HepG2 (cell line): Measurements from ENCODE around the gene BIRC5. TPM values are rescaled to one million over a fixed set of nuclear protein-coding genes. Genes with fewer than 3 reads are reported as not detected.

Experiments
- DNMT1 ChIP-seq: sonication (generic); formaldehyde crosslinking; IDR thresholded peaks from 2 replicates; pipeline ENCODE4 v1.5.1; 2020; ENCODE audit warnings: mild to moderate bottlenecking, missing genetic modification reagents
- FOXA3 ChIP-seq: IDR thresholded peaks from 2 replicates; pipeline ENCODE4 v1.6.1; 2016; ENCODE audit warnings: missing genetic modification reagents, missing compliant biosample characterization
- FOXJ3 ChIP-seq: sonication (generic); formaldehyde crosslinking; IDR thresholded peaks from 2 replicates; pipeline ENCODE4 v1.4.0; 2020; ENCODE audit warnings: missing genetic modification reagents, mild to moderate bottlenecking, borderline replicate concordance
- IRF2 ChIP-seq: IDR thresholded peaks from 2 replicates; pipeline ENCODE4 v1.6.1; 2018; ENCODE audit warnings: missing genetic modification reagents, missing compliant biosample characterization
- LCORL ChIP-seq, 2 experiments: fragments of 450-650 bp in 1 of 2; sonication (generic) in 1 of 2; formaldehyde crosslinking in 1 of 2; IDR thresholded peaks; 2 replicates each; pipeline versions ENCODE4 v1.5.0 to v1.6.1; 2017 to 2020; ENCODE audit warnings: antibody characterized with exemption in 1 of 2, missing genetic modification reagents in 1 of 2
- NFYB ChIP-seq: sonication (generic); formaldehyde crosslinking; IDR thresholded peaks from 2 replicates; pipeline ENCODE4 v1.4.0; 2020; ENCODE audit warnings: missing genetic modification reagents
- PAWR ChIP-seq: sonication (generic); formaldehyde crosslinking; IDR thresholded peaks from 2 replicates; pipeline ENCODE4 v1.4.0; 2020; ENCODE audit warnings: missing genetic modification reagents, mild to moderate bottlenecking, borderline replicate concordance
- TP53 ChIP-seq: sonication (generic); formaldehyde crosslinking; conservative IDR thresholded peaks from 2 replicates; pipeline ENCODE4 v1.4.0; 2020; ENCODE audit warnings: missing genetic modification reagents
- XRCC5 ChIP-seq: fragments of 200-400 bp; formaldehyde crosslinking; optimal IDR thresholded peaks from 2 replicates; pipeline ENCODE3; 2017; ENCODE audit warnings: mild to moderate bottlenecking, low read length
- ZBTB8A ChIP-seq: sonication (generic); formaldehyde crosslinking; IDR thresholded peaks from 2 replicates; pipeline ENCODE4 v1.4.0; 2020; ENCODE audit warnings: mild to moderate bottlenecking, low read depth, missing genetic modification reagents, borderline replicate concordance
- ZKSCAN8 ChIP-seq: IDR thresholded peaks from 2 replicates; pipeline ENCODE4 v1.6.1; 2016; ENCODE audit warnings: borderline replicate concordance, missing genetic modification reagents, missing compliant biosample characterization
- ZNF12 ChIP-seq: sonication (generic); formaldehyde crosslinking; IDR thresholded peaks from 2 replicates; pipeline ENCODE4 v1.5.0; 2020; ENCODE audit warnings: missing genetic modification reagents
- ZNF225 ChIP-seq: sonication (generic); formaldehyde crosslinking; IDR thresholded peaks from 2 replicates; pipeline ENCODE4 v1.4.0; 2020; ENCODE audit warnings: mild to moderate bottlenecking, missing genetic modification reagents
- ZNF253 ChIP-seq: sonication (generic); formaldehyde crosslinking; IDR thresholded peaks from 2 replicates; pipeline ENCODE4 v1.8.0; 2022; ENCODE audit warnings: mild to moderate bottlenecking, missing genetic modification reagents, borderline replicate concordance
- ZNF34 ChIP-seq: sonication (generic); formaldehyde crosslinking; IDR thresholded peaks from 2 replicates; pipeline ENCODE4 v1.4.0; 2020; ENCODE audit warnings: mild to moderate bottlenecking, missing genetic modification reagents, borderline replicate concordance
- ZNF501 ChIP-seq: sonication (generic); formaldehyde crosslinking; IDR thresholded peaks from 2 replicates; pipeline ENCODE4 v1.5.1; 2020; ENCODE audit warnings: mild to moderate bottlenecking, moderate library complexity, missing genetic modification reagents
- ZNF746 ChIP-seq: sonication (generic); formaldehyde crosslinking; IDR thresholded peaks from 2 replicates; pipeline ENCODE4 v1.8.0; 2022; ENCODE audit warnings: mild to moderate bottlenecking, missing genetic modification reagents
- ZNF782 ChIP-seq: sonication (generic); formaldehyde crosslinking; IDR thresholded peaks from 2 replicates; pipeline ENCODE4 v1.4.0; 2020; ENCODE audit warnings: missing genetic modification reagents, mild to moderate bottlenecking, borderline replicate concordance
- ZSCAN21 ChIP-seq: sonication (generic); formaldehyde crosslinking; IDR thresholded peaks from 2 replicates; pipeline ENCODE4 v1.8.0; 2022; ENCODE audit warnings: mild to moderate bottlenecking, missing genetic modification reagents, moderate library complexity, borderline replicate concordance
- polyA plus RNA-seq, 8 experiments: library from polyadenylated mRNA; depleted of rRNA in 3 of 8; stranded (reverse) in 7 of 8; unstranded in 1 of 8; fragments of >200 nt; fragmentation: Illumina TruSeq in 4 of 8; extraction: Trizol in 4 of 8; gene quantifications; 2 replicates each; pipeline versions ENCODE4 v1.2.1 to v1.2.3, GENCODE V29; 2011 to 2016; ENCODE audit warnings: low read depth in 4 of 8, missing spikeins in 1 of 8, mixed read lengths in 1 of 8; ENCODE audit not compliant: insufficient read depth in 1 of 8
- total RNA-seq, 5 experiments: library from RNA; depleted of rRNA; stranded (reverse); fragments of >200 nt; fragmentation: Illumina TruSeq; extraction: Trizol; gene quantifications; 2 replicates each; pipeline ENCODE4 v1.2.3, GENCODE V29; 2016; ENCODE audit warnings: low read depth in 1 of 5
- TF ChIP-seq, protein P1 (sequence below): sonication (generic); formaldehyde crosslinking; IDR thresholded peaks from 2 replicates; pipeline ENCODE4 v1.4.0; 2020; ENCODE audit warnings: missing genetic modification reagents, borderline replicate concordance
- TF ChIP-seq, protein P2 (sequence below): IDR thresholded peaks from 2 replicates; pipeline ENCODE4 v1.6.1; 2018; ENCODE audit warnings: missing genetic modification reagents, mild to moderate bottlenecking, missing compliant biosample characterization

The BIRC5 gene
- total and polyA plus RNA-seq, 2 of the 13 experiments (the other 11 are each of a cell fraction or from before 2014, with no cell fraction given), result 30.3 to 135 TPM

DNA sequence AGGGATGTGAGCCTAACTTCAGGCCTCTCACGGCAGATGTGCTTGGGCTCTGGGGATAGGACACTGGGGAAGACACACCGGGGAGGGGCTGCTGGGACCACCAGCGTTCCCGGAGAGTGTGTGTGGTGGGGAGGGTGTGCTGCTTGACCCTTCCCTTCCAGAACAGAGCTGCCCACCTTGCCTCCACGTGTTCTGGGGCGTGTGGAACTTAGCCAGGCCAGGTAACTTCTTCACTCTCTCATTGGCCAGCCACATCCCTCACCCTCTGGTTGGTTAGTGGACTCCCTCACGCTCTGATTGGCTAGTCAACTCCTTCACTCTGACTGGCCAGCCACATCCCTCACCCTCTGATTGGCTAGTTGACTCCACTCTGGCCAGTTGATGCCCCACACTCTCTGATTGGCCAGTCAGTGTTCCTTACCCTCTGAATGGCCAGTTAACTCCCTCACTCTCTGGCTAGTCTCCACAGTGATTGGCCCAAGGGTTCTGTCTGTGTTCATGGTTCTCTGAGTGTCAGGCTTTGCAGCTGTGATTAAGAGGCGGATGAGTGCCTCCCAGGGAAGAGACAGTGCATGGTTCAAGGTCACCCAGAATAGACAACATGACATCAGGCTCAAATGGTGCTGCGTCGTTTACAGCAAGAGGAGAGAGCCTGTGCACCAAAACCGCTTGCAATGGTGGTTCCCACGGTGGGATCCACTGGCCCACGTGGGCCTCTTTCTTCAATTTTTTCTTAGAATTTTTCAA is 27.4 kb downstream of the BIRC5 start (continued):
- TF ChIP-seq ZNF746 (CRISPR knock-in tag), result peak; percentile 54; the same call in 1 of the 2 replicates
- peak; percentile 71 for TF ChIP-seq IRF2 (CRISPR knock-in tag)
- TF ChIP-seq, protein P1, sequence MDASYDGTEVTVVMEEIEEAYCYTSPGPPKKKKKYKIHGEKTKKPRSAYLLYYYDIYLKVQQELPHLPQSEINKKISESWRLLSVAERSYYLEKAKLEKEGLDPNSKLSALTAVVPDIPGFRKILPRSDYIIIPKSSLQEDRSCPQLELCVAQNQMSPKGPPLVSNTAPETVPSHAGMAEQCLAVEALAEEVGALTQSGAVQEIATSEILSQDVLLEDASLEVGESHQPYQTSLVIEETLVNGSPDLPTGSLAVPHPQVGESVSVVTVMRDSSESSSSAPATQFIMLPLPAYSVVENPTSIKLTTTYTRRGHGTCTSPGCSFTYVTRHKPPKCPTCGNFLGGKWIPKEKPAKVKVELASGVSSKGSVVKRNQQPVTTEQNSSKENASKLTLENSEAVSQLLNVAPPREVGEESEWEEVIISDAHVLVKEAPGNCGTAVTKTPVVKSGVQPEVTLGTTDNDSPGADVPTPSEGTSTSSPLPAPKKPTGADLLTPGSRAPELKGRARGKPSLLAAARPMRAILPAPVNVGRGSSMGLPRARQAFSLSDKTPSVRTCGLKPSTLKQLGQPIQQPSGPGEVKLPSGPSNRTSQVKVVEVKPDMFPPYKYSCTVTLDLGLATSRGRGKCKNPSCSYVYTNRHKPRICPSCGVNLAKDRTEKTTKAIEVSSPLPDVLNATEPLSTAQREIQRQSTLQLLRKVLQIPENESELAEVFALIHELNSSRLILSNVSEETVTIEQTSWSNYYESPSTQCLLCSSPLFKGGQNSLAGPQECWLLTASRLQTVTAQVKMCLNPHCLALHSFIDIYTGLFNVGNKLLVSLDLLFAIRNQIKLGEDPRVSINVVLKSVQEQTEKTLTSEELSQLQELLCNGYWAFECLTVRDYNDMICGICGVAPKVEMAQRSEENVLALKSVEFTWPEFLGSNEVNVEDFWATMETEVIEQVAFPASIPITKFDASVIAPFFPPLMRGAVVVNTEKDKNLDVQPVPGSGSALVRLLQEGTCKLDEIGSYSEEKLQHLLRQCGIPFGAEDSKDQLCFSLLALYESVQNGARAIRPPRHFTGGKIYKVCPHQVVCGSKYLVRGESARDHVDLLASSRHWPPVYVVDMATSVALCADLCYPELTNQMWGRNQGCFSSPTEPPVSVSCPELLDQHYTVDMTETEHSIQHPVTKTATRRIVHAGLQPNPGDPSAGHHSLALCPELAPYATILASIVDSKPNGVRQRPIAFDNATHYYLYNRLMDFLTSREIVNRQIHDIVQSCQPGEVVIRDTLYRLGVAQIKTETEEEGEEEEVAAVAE (CRISPR knock-in tag), result peak; percentile 52; the same call in 1 of the 2 replicates
- peak; percentile 59 for TF ChIP-seq ZNF782
- 0 out of 2 replicates have a peak, but pooled peaks have one; percentile 51 for TF ChIP-seq PAWR
- TF ChIP-seq ZSCAN21 (CRISPR knock-in tag), result 0 out of 2 replicates have a peak, but pooled peaks have one; percentile 48
- peak; percentile 36; the same call in 1 of the 2 replicates for TF ChIP-seq ZNF34
- no peak for TF ChIP-seq LCORL (IDR thresholded peaks at IDR 0.05)
- TF ChIP-seq LCORL (CRISPR knock-in tag; IDR thresholded peaks at IDR 0.05), result no peak
- TF ChIP-seq FOXA3, result peak; percentile 58
- TF ChIP-seq, protein P2, sequence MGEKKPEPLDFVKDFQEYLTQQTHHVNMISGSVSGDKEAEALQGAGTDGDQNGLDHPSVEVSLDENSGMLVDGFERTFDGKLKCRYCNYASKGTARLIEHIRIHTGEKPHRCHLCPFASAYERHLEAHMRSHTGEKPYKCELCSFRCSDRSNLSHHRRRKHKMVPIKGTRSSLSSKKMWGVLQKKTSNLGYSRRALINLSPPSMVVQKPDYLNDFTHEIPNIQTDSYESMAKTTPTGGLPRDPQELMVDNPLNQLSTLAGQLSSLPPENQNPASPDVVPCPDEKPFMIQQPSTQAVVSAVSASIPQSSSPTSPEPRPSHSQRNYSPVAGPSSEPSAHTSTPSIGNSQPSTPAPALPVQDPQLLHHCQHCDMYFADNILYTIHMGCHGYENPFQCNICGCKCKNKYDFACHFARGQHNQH (CRISPR knock-in tag), result peak; percentile 76; the same call in 1 of the 2 replicates
- peak; percentile 72; the same call in 1 of the 2 replicates for TF ChIP-seq ZNF225 (CRISPR knock-in tag)
- TF ChIP-seq TP53 (CRISPR knock-in tag), result no peak
- no peak for TF ChIP-seq ZKSCAN8 (CRISPR knock-in tag)
- TF ChIP-seq DNMT1 (CRISPR knock-in tag), result peak; percentile 95; the same call in 1 of the 2 replicates
- TF ChIP-seq ZNF12 (CRISPR knock-in tag), result 0 out of 2 replicates have a peak, but pooled peaks have one; percentile 9
- TF ChIP-seq ZBTB8A (CRISPR knock-in tag), result no peak
- no peak for TF ChIP-seq FOXJ3 (CRISPR knock-in tag)
- TF ChIP-seq ZNF253, result no peak
- TF ChIP-seq ZNF501 (CRISPR knock-in tag), result peak; percentile 76
- no peak for TF ChIP-seq XRCC5
- peak; percentile 98 for TF ChIP-seq NFYB (CRISPR knock-in tag)
